GM19023 (cell line): ENCODE results near the gene SDK2.
"Not testable (repeated sequence)": the region's sequence is repeated elsewhere in the genome, so short reads cannot be mapped to it uniquely, and the experiment has no call there.

Source experiments
- ATAC-seq: cut with Tn5 transposase; IDR thresholded peaks from one replicate; pipeline ENCODE4 v1.9.1; 2021; ENCODE audit warnings: mild to moderate bottlenecking, moderate library complexity; ENCODE audit not compliant: unreplicated experiment

Gene SDK2

DNA sequence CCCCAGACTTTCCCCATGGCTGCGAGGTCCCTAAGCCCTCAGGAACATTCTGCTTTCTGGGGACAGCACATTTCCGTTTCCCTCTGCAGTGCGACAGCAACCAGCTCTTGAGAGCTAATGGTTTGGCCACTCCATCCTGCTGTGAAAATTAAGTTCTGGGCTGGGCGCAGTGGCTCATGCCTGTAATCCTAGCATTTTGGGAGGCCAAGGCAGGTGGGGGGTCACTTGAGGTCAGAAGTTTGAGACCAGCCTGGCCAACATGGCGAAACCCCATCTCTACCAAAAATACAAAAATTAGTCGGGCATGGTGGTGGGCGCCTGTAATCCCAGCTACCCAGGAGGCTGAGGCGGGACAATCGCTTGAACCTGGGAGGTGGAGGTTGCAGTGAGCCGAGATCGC, 331.4 kb downstream of the SDK2 start:
- ATAC-seq = not testable (repeated sequence)

DNA sequence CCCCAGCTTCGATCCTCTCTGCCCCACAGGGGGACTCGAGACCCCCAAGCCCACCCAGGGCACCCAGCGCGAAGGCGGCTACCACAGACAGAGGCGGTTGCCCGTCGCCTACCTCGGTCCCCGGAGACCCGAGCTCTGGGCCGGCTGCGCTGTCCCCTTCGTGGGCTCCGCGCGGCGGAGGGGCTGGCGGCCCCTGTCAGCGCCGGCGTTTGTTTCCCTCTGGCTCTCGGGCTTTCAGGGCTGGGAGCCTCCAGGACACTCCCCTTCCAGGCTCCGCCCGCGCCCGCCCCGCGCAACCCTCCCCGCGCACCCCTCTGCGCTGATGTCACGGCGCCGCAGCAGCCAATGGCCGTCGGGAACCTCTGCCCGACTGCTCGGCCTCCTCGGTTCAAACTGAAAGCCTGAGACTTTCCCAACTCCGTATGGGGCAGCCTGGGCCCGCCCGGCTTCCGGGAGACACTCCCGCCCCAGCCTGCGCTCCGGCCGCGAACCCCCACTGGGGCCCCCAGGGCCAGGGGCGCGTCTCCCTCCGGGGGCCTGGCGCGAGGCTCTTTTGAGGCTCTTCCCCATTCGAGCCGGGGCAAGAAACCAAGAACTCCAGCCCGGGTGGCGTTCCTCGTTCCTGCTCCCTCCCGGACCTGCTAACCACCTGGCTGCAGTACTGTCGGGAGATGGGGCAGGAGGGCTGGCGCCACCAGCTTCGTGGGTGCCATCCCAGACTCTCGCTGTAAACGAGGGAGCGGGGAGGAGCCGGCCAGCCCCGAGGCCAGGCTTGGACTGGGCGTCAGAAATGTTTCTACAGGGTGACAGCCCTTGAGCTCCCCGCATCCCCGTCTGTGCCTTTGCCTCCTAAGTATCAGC, 332.2 kb downstream of the SDK2 start, which contains the start of gene CDC42EP4:
Gene CDC42EP4 (minus strand): TSS at position 221 of the 861 bp plus-strand sequence. CDS start 25,501 bp downstream, outside the sequence.
- ATAC-seq = peak; percentile 89

DNA sequence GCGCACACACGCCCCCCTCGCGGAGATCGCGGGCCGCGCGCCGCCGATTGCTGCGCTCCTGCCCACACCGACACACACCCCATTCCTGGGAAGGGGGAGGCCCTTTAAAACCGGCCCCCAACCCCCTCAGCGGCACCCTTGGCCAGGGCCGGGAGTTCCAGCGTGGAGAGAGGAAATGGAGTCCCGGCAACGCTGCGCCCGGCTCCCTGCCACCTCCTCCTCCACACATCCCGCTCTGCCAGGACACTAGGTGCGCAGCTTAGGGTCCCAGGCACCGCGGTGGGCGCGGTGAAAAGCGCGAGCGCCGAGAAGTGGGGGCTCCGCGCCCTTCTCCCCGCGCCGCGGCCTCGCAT, 332.8 kb downstream of the SDK2 start:
- ATAC-seq = peak; percentile 26

DNA sequence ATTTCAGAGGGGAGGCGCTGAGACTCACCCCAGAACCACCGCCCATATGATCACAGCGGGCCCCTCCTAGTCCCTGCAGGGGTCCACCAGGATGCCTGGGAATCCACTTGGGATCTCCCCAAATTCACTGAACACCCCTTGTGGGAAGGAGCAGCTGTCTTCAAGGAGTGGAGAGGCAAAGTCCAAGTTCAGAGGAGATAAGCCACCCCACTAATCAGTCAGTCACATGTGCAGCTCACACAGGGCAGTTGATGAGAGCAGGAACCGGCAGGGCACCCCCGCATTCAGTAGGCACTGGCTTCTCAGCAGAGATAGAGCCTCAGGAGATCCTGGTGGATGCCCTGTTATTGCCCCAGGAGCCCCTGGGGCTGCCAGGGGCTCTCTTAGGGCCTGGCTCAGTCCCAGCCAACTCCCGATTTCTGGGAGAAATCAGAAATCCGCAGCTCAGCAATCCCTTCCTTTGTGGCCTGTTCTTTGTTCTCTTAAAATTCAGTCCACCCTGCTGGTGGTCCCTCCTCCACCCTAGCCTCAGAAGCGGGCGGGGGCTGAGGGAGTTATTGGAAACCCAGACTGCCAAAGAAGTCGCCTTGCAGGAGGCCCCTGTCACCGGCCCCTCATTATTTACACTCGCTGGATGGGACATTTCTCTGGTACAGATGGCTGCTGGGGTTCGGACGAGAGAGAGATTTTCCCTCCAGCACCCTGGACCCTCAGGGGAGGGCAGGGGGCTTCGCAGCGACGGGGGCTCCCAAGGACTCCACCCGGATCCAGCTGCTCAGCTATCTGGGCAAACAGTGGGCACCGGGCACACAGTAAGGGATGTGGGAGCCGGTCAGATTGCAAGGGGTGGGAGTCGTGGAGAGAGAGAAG, 334.3 kb downstream of the SDK2 start:
- ATAC-seq = no peak

DNA sequence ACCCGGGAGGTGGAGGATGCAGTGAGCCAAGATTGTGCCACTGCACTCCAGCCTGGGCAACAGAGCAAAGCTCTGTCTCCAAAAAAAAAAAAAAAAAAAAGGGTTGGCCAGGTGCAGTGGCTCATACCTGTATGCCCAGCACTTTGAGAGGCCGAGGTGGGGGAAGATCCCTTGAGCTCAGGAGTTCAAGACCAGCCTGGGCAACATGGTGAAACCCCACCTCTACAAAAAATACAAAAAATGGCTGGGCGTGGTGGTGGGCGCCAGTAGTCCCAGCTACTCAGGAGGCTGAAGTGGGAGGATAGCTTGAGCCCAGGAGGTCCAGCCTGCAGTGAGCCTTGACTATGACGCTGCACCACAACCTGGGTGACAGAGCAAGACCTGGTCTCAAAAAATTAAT, 335.3 kb downstream of the SDK2 start:
- not testable (repeated sequence) for ATAC-seq

DNA sequence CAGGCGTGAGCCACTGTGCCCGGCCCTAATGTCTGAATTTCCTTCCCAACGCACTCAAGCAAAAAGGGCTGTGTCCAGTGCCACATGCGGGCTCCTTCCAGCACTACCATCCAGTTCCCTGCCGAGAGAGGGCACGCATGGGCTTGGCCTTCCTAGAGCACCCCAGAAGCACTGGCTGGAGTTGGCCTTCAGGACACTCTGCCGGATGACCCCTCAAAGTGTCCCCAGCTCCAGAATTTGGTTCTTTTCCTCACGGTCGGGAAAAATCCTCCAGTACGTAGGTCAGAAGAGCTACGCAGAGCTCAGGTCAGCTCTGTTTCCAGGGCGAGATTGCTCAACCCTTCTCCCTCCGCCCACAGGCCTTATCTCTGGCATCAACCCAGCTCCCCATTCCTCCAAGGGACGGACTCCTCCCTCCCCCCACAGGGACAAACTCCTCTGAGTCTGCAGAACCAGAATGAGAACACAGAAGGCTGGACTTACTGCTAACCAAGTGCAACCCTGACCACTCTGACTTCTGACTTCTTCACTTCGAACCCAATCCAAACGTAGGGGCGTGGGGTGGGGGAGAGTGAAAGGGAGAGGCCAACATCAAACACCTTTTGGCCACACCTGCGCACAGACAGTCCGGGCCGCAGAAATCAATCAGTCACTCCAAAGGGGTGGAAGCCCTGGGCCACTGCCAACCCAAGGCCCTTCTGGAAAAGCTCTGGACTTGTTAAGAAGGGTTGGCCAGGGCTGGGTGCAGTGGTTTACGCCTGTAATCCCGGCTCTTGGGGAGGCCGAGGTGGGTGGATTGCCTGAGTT, 336.0 kb downstream of the SDK2 start:
- no peak for ATAC-seq

DNA sequence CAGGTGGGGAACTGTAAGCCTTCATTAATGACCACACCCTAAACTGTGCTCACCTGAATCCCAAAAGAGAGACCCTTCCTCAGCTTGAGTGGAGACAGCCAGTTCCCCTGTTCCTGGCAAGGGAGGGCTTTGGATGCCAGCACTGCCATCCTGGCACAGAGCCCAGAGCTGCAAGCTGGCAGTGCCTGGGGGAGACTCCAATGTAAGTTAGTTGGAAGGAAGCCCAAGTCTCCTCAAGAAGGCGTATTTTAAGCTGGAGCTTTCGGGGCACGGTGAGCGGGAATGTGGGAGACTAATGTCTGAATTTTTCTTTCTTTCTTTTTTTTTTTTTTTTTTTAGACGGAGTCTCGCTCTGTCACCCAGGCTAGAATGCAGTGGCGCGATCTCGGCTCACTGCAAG, 337.1 kb downstream of the SDK2 start:
- ATAC-seq = no peak

DNA sequence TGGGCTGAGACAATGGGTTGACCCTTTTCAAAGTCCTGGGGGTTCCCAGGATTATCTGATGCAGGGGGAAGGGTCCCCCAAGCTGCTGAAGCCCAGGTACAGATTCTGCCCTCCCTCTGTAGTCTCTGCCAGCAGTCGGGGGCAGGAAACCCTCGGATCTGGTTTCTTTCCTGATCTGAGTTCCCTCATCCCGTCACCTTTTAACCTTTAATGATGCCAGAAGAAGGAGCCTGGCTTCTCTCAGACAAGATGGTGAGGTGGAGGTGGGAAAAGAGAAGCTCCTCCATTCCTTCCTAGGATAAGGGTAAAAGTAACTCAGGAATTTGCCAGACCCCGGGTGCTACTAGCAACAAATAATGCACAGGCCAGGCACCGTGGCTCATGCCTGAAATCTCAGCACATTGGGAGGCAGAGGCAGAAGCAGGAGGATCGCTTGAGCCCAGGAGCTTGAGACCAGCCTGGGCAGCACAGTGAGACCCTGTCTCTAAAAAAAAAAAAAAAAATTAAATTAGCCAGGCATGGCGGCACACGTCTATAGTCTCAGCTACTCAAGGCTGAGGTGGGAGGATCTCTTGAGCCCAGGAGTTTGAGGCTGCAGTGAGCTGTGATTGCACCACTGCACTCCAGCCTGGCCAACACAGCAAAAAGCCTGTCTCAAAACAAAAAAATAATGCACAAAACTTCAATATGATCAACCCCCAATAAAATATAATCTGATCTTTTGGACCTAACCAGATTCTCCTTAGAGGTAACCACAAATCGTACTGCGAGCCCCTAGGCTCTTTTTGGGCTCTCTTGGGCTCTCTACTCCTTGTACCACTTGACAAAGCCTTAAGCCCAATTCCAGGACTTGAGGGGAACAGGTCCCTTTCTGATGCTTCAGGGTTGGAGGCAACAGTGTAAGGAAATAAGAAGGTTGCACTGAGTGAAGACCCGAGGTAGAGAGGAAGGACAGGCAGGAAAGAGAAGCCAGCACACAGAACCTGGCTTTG, 338.1 kb downstream of the SDK2 start:
- no peak for ATAC-seq

DNA sequence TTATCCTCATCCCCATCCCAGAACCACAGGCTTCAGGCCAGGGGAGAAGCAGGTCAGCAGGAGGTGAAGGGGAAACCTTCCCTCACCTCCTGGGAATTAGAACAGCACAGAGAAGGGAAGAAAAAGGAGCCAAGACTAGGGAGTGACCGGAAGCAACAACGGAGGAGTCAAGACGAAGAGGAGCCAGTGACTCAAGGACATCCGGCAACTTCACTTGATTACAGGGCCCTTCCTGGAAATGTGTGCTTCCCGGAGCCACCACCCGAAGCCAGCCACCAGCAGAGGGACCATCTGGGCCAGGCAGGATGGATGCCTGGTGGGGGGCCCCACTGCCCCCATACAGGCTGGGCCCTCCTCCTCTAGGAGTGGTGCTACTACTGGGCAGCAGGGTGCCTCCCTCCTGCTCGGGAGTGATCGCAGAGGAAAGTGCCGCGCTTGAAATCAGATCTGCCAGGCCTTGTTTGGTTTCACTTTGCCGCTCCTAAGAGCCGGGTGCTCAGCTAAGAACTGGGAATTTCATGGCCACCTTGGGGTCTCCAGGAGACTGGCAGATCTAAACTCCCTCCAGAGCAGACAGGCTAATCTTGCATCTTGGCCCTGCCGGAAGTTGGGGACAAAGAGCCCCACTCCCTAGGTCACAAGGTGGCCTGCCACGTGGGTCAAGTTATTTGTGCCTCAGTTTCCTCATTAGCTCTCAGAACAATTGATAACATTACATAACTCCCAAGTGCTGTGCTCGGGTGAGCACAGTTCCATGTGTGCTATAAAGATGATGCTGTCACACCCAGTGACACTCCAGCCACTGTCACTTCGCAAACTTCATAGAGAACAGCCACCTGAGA, 339.1 kb downstream of the SDK2 start:
- ATAC-seq = no peak

DNA sequence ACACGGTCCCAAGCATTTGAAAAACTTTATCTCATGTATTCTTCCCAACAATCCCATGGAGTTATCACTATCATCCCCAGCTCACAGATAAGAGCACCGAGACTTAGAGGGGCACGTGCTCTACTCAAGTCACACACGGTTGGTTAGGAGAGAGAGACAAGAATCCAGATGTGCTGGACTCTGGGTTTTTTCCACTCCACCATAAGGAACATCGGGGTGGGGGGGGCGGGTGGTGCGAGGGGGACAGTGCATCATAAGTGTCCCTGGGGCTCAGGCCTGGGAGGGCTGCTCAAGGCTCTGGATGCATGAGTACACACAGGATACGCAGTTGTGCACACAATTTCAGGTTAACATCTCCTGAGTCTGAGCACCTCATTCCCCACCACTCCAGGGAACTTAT, 339.8 kb downstream of the SDK2 start:
- no peak for ATAC-seq

DNA sequence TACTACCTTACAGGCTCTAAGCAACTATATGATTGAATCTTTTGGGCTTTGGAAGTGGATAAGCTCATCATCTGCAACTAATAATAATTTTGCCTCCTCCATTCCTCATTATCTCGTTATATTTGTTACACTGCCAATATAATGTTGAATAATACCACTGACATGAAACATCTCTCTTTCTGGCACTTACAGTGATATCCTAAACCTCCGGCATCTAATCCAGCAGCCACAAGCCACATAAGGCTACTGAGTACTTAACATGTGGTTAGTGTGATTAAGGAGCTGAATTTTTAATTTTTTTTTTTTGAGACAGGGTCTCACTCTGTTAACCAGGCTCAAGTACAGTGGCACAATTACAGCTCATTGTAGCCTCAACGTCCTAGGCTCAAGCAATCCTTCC, 342.1 kb downstream of the SDK2 start:
- no peak for ATAC-seq

DNA sequence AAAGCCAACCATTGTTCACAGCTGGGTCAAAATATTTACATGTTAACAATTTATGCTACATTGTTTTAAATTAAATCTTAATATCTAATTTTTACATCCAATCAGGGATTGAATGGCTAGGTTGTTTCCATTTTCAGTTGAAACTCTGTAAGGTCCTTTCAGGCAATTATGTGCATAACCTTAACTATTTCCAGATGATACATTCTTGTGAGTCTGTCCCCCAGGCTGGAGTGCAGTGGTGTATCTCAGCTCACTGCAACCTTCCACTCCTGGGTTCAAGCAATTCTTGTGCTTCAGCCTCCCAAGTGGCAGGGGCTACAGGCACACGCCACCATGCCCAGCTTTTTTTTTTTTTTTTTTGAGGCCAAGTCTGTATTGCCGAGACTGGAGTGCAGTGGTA, 342.9 kb downstream of the SDK2 start:
- ATAC-seq = no peak

DNA sequence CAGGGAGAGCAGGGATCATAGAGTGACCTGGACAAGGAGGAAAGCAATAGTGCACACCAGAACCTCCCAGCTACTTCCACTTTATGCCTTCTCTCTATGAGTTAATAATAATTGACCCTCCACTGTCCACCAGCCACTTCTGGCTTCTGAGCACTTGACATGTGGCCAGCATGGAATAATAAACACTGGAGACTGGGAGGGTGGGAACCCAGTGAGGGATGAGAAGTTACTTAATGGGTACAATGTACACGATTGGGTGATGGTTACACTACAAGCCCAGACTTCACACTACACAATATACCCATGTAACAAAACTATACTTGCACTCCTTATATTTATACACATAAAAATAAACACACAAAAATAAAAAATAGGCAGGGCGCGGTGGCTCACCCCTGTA, 343.9 kb downstream of the SDK2 start:
- no peak for ATAC-seq

DNA sequence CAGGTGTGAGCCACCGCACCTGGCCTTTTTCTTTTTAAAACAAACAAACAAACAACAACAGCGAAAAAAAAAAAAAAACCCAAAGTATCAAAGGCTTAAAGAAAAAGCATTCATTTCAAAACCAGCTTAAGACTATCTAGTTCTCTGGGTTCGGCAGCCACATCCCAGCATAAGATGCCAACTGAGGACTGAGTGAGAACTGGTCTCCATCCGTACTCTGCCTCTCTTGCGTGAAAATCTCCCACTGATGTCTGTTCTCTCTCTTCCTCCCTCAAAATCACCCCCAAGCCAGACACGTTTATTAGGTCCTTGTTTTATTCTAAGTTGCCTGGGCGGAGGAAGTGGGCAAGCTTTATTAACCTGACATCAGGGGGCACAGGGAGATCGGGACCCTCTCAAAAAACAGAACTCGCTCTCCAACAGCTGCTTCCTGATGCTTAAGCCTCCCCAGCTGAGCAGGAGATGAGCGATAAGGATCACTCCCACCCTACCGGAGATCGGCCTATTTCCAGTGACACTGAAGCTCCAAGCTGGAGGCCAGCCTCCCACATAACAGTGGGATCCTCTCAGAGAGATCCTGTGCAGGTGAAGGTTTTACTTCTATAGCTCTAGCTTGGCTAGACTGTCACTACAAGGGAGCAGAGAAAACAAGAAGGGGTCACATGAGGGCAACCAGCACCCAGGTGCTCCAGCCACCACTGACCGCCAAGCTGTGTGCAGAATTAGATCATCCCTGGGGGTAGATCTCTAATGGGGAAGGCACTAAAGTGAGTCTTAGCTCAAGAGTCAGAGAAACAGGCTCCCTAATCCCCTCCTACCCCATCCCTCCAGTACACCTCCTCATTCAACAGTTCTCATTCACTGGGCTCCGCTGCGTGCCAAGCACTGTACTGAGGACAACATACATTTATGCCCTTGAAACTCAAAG, 346.0 kb downstream of the SDK2 start:
- ATAC-seq = peak; percentile 67

DNA sequence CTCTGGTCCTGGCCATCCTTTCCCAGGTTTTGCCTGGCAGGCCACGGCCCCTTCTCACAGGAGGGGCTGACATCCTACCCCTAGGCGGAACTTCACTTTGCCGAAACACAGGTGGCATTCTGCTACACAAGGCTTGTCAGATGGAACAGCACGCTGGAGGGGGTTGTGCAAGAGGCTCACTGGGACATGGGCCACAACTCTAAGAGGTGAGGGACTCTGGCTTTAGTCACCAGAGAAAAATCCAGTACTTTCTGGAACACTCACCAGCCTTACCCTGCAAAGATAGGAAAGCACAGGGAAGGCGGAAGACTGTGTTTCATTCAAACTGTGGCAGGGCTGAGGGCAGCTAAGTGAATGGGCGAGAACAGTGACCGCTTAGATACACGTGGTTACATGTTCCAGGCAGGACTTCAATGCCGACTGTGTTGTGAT, 350.7 kb downstream of the SDK2 start:
- no peak for ATAC-seq

DNA sequence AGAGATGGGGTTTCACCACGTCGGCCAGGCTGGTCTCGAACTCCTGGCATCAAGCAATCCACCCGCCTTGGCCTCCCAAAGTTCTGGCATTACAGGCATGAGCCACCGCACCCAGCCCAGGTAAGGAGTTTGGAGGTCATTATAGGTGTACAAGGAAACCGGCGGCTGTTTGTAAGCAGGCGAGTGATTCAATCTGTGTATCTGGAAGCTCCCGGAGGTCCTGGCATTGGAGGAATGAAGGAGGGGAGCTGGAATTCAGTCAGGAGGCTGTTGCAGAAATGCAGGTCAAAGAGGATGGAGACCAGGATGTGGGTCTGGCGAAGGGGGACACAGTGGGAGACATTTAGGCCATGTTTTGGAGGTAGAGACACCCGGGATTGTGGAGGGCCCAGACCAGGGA, 351.2 kb downstream of the SDK2 start:
- no peak for ATAC-seq

DNA sequence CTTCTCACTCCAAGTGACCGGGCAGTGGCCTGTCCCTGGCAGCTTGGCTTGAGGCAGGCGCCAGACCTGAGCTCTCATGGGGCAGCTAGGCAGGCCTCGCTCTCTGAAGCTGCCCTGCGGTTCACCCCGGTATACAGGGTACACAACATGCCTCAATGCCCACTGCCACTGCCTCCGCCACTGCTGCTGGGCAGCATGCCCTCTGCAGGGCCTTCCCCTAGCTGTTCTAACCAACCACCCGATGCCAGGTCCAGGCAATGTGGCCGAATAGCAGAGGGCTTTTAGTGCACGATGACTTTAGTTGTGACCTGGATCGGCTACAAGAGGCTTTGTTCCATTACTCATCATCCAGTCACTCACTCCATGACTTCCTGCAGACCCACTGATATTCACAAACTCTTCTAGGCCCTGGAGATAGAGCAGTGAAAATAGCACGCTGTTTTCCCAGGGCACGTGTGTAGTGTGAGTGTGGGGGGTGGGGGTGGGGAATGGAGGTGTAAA, 352.2 kb downstream of the SDK2 start:
- ATAC-seq = no peak
